Islet precursor cell (in vitro differentiated cells): ENCODE data around the gene TM4SF4.

ENCODE experiments used
- DNase-seq: peaks from one replicate; pipeline ENCODE4 v3.0.0-alpha.2; 2018

TM4SF4 gene

GRCh38 chr3:149515249-149515648 lies 40.8 kb downstream of the TM4SF4 start:
- DNase-seq = no peak

DNA sequence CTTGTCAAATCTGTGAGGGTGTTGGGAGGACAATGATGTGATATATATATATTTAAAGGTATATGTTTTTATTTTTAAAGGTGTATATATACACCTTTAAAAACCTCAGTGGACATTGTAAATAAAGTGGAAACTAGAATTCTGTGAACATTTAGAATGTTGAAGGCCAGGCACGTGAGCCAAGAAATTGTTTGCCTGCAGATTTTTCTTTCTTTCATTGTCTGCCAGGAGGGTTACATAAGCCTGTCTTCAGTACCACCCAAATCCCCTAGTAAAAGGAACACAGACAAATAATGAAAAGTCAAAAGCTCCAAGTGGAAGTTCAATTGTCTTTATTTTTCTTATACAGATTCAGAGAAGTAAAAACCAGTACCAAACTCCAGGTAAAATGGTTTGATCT lies 42.4 kb downstream of the TM4SF4 start:
- no peak for DNase-seq

DNA sequence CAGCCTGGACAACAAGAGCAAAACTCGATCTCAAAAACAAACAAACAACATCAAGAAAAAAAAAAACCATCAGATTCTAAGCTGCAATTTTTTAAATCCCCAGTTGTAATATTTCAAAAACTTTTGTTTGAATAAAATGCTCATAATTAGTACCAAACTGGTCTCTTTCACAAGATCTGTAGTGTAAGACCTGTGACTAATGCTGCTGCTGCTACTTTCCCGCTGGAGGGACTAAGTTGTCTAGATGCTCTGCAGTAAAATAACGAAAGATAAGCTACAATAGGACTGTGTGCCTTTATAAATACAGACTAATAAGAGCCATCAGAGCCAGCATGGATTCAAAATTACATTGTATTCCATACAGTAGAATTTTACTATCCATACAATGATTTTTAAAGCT lies 45.4 kb downstream of the TM4SF4 start:
- DNase-seq = no peak

DNA sequence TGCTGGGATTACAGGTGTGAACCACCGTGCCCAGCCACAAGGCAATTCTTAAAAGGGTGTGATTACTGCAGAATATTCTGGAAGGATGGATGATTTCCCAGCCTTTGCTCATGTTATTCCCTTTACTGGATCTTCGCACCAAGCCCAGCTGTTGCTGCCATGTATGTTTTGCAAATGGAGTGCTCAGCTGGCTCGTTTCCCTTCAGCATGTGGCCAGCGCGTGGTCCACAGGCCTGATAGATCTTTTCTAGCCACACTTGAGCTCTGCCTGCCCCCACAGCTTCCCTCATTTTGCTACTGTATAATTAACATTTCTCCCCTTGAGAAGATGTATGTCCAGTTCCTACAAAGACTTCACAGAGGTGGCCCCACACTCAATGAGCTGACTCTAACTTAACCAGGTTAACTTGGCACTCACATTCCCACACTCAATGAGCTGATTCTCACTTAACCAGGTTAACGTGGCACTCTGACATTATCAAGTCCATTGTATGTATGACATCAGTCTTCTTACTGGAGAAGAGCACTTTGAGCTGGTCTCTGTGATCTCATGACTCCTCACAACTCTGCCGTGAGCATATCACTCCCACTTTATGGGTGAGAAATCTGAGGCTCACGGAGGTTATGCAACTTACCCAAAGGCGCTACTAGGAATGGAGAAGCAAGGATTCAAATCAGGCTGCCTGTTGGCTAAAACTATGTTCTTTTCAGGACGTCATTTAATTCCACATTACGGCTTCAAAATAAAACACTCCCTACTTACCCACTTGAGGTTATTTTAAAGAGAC lies 49.2 kb downstream of the TM4SF4 start:
- DNase-seq = no peak

- no peak for DNase-seq
Observed at GRCh38 chr3:149527531-149528339, 53.2 kb downstream of the TM4SF4 start.

DNA sequence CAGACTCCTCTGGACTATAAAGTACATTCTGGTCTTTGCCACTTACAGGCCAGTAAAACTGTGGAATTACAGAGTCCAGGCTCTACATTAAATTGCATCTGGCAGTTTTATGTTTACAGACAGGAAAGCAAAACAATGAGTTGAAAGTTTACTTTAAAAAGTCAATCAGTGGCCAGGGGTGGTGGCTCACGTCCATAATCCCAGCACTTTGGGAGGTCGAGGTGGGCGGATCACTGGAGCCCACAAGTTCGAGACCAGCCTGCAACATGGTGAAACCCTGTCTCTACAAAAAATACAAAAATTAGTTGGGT lies 53.8 kb downstream of the TM4SF4 start:
- no peak for DNase-seq

DNA sequence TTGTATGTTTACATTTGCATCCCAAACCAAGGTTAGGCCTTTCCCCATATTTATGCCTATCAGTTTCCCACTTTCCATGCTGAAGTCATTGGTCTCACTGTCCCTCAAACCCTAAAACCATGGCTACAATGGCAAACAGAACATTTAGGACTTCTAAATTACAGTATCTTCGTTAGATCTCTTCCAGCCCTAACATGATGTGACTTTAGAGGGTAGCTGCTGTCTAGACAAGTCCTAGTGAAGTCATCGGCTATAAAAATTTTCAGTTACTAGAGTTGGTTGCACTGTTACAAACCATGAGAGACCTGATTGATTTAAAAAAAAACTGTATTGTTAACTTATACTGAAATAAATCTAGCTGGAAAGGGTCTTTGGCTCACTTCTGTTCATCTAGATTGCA lies 54.6 kb downstream of the TM4SF4 start:
- no peak for DNase-seq

- DNase-seq = no peak
Observed at GRCh38 chr3:149532489-149533180, 58.1 kb downstream of the TM4SF4 start.

DNA sequence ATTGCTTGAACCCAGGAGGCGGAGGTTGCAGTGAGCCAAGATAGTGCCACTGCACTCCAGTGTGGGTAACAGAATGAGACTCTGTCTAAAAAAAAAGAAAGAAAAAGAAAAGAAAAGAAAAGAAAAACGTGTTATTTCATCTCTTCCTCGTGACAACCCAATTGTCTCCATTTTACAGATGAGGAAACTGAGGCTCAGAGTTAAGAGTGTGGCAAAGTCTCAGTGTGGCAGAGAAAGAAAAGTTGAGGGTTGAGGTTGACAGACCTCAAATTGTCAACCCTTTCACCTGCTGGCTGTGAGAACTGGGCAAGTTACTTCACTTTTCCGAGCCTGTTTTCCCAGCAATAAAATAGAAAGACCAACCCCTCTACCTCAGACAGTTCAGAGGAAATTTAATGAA lies 59.6 kb downstream of the TM4SF4 start:
- no peak for DNase-seq

GRCh38 chr3:149534671-149535332 lies 60.3 kb downstream of the TM4SF4 start:
- no peak for DNase-seq

- no peak for DNase-seq
Observed at GRCh38 chr3:149535333-149535685, 60.8 kb downstream of the TM4SF4 start.

DNA sequence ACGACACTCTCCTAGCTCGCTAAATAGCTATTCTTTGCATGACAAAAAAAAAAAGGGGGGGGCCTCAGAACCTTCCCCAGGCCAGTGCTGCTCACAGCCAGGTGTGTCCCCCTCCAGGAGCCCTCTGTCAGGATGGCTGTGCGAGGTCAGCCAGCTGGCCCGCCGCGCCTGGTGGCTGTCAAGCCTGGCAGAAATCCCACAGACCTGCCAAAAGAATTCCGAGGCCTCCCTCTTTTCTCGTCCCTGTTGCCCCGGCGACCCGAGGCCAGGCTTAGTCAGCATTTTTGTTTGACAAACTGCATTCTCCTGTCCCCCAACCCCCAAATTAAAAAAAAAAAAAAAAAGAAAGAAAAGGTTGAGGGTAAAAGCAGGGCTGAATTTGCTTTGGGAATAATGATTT lies 61.9 kb downstream of the TM4SF4 start:
- DNase-seq = peak; percentile 91

DNA sequence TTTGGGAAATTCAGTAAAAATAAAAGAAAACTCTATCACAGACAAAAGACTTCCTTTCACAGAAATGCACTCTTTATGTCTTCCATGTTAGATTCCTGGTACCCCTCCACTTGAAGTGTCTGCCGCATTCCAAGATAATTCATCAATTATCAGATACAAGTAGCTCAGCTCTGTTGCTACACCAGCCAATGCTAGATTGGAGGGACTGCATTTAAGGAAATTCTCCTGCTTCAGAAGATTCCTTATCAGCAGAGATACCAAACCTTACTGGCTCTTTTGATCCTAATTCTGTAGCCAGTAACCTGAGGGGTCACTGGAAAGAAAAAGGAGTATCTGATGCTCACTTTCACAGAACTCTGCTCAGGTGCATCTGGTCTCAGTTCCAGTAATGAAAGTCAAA lies 63.9 kb downstream of the TM4SF4 start:
- no peak for DNase-seq

GRCh38 chr3:149541091-149541491 lies 66.6 kb downstream of the TM4SF4 start:
- no peak for DNase-seq

DNA sequence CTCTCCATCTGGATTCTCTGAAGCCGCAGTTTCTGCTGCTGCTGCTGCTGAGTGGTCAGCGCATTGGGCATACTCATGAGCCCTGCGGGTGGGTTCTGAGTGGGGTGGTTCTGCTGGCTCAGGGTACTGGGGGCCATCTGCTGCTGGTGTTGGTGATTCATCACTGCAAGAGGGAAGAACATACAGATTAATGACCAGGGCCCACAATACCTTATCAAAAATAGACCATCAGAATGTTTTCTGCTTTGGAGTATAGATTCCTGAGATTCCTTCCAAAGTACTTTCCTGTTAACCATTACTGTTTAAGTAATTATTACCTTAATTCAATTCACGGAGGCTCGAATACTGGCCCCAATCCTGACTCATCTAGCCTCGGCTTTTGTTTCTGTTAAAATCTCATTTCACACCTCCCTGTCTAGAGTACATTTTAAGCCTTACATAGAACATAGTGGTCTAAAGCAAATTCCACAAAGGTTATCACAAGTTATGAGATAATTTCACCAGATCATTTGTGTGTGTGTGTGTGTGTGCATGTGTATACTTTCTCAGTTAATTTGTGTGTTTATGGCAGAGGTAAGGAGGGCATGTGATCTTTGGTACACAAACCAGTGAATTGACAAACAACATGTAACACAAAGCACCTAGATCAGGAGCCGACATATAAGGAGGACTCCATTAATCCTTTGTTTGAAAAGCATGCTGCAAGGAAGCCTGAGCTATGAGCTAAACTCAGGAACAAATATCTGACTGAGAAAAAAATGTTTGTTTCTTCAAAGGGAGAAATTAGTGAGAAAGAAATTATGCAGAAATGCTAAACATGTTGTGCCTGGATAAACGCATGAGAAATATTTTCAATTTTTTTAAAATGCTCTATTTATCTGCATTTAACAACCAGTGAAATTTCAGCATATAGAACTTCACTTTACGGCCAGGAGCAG lies 68.1 kb downstream of the TM4SF4 start:
- no peak for DNase-seq

DNA sequence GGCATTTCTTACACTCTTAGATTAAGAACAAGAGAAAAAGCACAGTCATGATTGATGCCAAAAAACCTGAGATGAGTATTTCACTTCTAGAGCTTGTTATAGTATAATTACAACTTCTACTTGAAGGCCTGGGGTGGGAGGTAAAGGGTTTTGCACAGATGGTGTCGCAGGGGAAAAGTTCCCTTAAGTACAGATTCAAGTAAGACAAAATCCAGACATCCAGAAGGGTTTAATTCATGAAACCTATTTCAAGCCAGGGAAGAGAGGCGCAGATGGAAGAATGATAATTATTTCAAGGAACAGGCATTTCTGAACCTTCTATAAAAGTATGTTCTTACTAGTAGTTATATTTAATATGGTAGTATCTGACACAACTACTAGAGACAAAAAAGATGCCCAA lies 70.6 kb downstream of the TM4SF4 start:
- DNase-seq = no peak

DNA sequence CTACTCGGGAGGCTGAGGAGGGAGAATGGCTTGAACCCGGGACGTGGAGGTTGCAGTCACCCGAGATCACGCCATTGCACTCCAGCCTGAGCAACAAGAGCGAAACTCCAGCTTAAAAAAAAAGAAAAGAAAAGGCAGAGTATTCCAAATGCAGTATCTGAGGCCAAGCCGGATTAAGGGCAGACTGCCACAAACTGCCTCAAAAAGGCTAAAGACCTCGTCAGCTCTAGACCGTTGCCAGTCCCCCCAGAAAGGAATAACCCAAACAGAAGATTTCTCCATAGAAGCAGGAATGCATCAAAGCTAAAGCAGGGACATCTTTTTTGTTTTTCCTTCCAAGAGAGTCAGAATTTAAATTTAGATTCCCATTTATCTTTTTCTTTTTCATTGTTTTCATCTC lies 72.9 kb downstream of the TM4SF4 start:
- DNase-seq = no peak

- peak; percentile 85 for DNase-seq
Observed at GRCh38 chr3:149547954-149548668, 73.6 kb downstream of the TM4SF4 start.

- DNase-seq = no peak
Observed at GRCh38 chr3:149548669-149549065, 74.2 kb downstream of the TM4SF4 start.

GRCh38 chr3:149551500-149551899 lies 77.0 kb downstream of the TM4SF4 start:
- DNase-seq = no peak

GRCh38 chr3:149552700-149553099 lies 78.2 kb downstream of the TM4SF4 start:
- no peak for DNase-seq
